Suprapubic skin (tissue), 4 donors: ENCODE data around the gene DEGS2. TPM values are rescaled to one million over a fixed set of nuclear protein-coding genes. Genes with fewer than 3 reads are reported as not detected.
A peak's percentile ranks its signal among the peaks of the same experiment; 100 is the strongest.
"Not testable (repeated sequence)": the region's sequence is repeated elsewhere in the genome, so short reads cannot be mapped to it uniquely, and the experiment has no call there.

Experiments used
- DNase-seq, 2 donors: peaks; one replicate each; pipeline ENCODE4 v3.0.0-alpha.2; 2019; ENCODE audit warnings: low spot score in 2 of 2
- H3K27ac ChIP-seq: fragments of 200-600 bp; sonication (generic); one replicate; pipeline ENCODE4 v1.5.1; 2019
- H3K27me3 ChIP-seq: fragments of 200-600 bp; sonication (generic); one replicate; pipeline ENCODE4 v1.5.1; 2019
- H3K36me3 ChIP-seq: fragments of 200-600 bp; sonication (generic); one replicate; pipeline ENCODE4 v1.5.1; 2019
- H3K4me1 ChIP-seq: fragments of 200-600 bp; sonication (generic); one replicate; pipeline ENCODE4 v1.5.1; 2019
- H3K4me3 ChIP-seq: fragments of 200-600 bp; sonication (generic); one replicate; pipeline ENCODE4 v1.5.1; 2019; ENCODE audit warnings: mild to moderate bottlenecking
- H3K9me3 ChIP-seq: fragments of 200-600 bp; sonication (generic); one replicate; pipeline ENCODE4 v1.5.1; 2019
- EP300 ChIP-seq: sonication (generic); formaldehyde crosslinking; IDR thresholded peaks from one replicate; pipeline ENCODE4 v1.6.1; 2017; ENCODE audit warnings: antibody characterized with exemption
- POLR2A ChIP-seq, 2 donors: fragments of 450-650 bp; IDR thresholded peaks; one replicate each; pipeline ENCODE4 v1.6.1; 2017; ENCODE audit warnings: antibody characterized with exemption in 2 of 2, mild to moderate bottlenecking in 2 of 2, moderate library complexity in 2 of 2
- POLR2AphosphoS5 ChIP-seq, 3 donors: sonication (generic); formaldehyde crosslinking; IDR thresholded peaks; one replicate each; pipeline ENCODE4 v1.6.1; 2017; ENCODE audit warnings: antibody characterized with exemption in 3 of 3
- WGBS: methylation state at CpG from one replicate; pipeline ENCODE4 v1.1.5; 2018; 5-methylcytosine and 5-hydroxymethylcytosine counted together
- total RNA-seq, 4 donors: library from RNA; depleted of rRNA; stranded (reverse); fragments of >200 nt; gene quantifications; one replicate each; pipeline ENCODE4 v1.1.0, GENCODE V29; 2016
- TF ChIP-seq, protein P1 (sequence below), 2 donors: fragments of 200-600 bp in 1 of 2; fragments of 450-650 bp in 1 of 2; sonication (generic) in 1 of 2; IDR thresholded peaks; one replicate each; pipeline ENCODE4 v1.5.1; 2016 to 2019; ENCODE audit warnings: antibody characterized with exemption in 2 of 2, mild to moderate bottlenecking in 1 of 2, moderate library complexity in 1 of 2

DEGS2 gene
- total RNA-seq, result 100 to 1,000 TPM in 3 of 4 donors, 10 to 100 TPM in 1; 78.9 to 130 (median 108) TPM

GRCh38 chr14:100159094-100159864 is at the start of gene DEGS2:
Gene DEGS2, minus strand, starts transcription at chr14:100159645. Its CDS starts 58 bp downstream, at chr14:100159587.
- DNase-seq, result no peak
- H3K9me3 ChIP-seq, result no peaks in the 10 kb centered on the region

GRCh38 chr14:100208136-100208535 is 48.7 kb upstream of the DEGS2 start:
- not testable (repeated sequence) for H3K27ac ChIP-seq, H3K36me3 ChIP-seq, H3K4me3 ChIP-seq, H3K4me1 ChIP-seq, DNase-seq, H3K9me3 ChIP-seq, H3K27me3 ChIP-seq
- 97% methylated on average over 11 of the region's 33 CpGs for WGBS

More at GRCh38 chr14:100159094-100159864, at the start of gene DEGS2:
- peak within 1 kb of the TSS; percentile 57 for H3K4me3 ChIP-seq
- peak within 1 kb of the TSS; percentile 80 for H3K27ac ChIP-seq
- no peaks in the 10 kb centered on the region for H3K36me3 ChIP-seq
- H3K4me1 ChIP-seq, result peaks cover 46% of the 10 kb centered on the region
- H3K27me3 ChIP-seq, result peaks cover 34% of the 10 kb centered on the region
- 3% methylated on average over 6 of the region's 94 CpGs for WGBS
- TF ChIP-seq EP300, result no peak
- TF ChIP-seq, protein P1, sequence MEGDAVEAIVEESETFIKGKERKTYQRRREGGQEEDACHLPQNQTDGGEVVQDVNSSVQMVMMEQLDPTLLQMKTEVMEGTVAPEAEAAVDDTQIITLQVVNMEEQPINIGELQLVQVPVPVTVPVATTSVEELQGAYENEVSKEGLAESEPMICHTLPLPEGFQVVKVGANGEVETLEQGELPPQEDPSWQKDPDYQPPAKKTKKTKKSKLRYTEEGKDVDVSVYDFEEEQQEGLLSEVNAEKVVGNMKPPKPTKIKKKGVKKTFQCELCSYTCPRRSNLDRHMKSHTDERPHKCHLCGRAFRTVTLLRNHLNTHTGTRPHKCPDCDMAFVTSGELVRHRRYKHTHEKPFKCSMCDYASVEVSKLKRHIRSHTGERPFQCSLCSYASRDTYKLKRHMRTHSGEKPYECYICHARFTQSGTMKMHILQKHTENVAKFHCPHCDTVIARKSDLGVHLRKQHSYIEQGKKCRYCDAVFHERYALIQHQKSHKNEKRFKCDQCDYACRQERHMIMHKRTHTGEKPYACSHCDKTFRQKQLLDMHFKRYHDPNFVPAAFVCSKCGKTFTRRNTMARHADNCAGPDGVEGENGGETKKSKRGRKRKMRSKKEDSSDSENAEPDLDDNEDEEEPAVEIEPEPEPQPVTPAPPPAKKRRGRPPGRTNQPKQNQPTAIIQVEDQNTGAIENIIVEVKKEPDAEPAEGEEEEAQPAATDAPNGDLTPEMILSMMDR (IDR thresholded peaks at IDR 0.05), result no peak
- no peak for TF ChIP-seq POLR2A (IDR thresholded peaks at IDR 0.05)
- TF ChIP-seq POLR2AphosphoS5 (IDR thresholded peaks at IDR 0.05), result no peak

DNA sequence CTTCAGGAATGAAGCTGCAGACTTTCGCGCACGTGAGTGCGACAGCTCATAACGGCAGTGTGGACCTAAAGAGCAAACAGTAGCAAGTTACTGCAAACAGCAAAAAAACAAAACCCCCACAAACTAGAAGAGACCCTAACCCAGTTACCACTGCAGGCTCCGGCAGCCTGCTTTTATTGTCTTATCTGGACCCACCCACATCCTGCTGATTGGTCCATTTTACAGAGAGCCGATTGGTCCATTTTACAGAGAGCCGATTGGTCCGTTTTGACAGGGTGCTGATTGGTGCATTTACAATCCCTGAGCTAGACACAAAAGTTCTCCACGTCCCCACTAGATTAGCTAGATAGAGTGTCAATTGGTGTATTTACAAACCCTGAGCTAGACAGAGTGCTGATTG is 48.1 kb upstream of the DEGS2 start:
- WGBS, result 91% methylated on average over 10 of the region's 10 CpGs
- not testable (repeated sequence) for H3K9me3 ChIP-seq, H3K4me3 ChIP-seq, H3K36me3 ChIP-seq, H3K27me3 ChIP-seq, H3K27ac ChIP-seq, DNase-seq, H3K4me1 ChIP-seq

GRCh38 chr14:100204835-100205167 is 45.4 kb upstream of the DEGS2 start:
- not testable (repeated sequence) for H3K27ac ChIP-seq, H3K27me3 ChIP-seq, H3K4me3 ChIP-seq, H3K9me3 ChIP-seq, DNase-seq, H3K4me1 ChIP-seq, H3K36me3 ChIP-seq
- 89% methylated on average over 7 of the region's 7 CpGs for WGBS

- TF ChIP-seq POLR2AphosphoS5 (IDR thresholded peaks at IDR 0.05), result no peak
- TF ChIP-seq, protein P1 (IDR thresholded peaks at IDR 0.05), result no peak
- TF ChIP-seq EP300, result no peak
- no peak for TF ChIP-seq POLR2A (IDR thresholded peaks at IDR 0.05)
- no peaks in the 10 kb centered on the region for H3K9me3 ChIP-seq
- 48% methylated on average over 4 of the region's 4 CpGs for WGBS
- no peak for DNase-seq
- peaks cover 3% of the 10 kb centered on the region for H3K4me1 ChIP-seq
- no peak overlapping the region for H3K4me3 ChIP-seq
- no peaks in the 10 kb centered on the region for H3K36me3 ChIP-seq
- H3K27ac ChIP-seq, result no peak overlapping the region
- H3K27me3 ChIP-seq, result no peaks in the 10 kb centered on the region
Observed at GRCh38 chr14:100203962-100204834, 44.8 kb upstream of the DEGS2 start.

- TF ChIP-seq POLR2A (IDR thresholded peaks at IDR 0.05), result no peak
- TF ChIP-seq, protein P1 (IDR thresholded peaks at IDR 0.05), result no peak
- TF ChIP-seq EP300, result no peak
- TF ChIP-seq POLR2AphosphoS5 (IDR thresholded peaks at IDR 0.05), result no peak
- Histone ChIP-seq H3K27ac (no peak overlapping the region), H3K9me3 (no peaks in the 10 kb centered on the region), H3K36me3 (no peaks in the 10 kb centered on the region), H3K27me3 (no peaks in the 10 kb centered on the region), H3K4me3 (no peak overlapping the region), H3K4me1 (peaks cover 3% of the 10 kb centered on the region)
- WGBS, result 90% methylated on average over 4 of the region's 4 CpGs
- DNase-seq, result no peak
Observed at GRCh38 chr14:100203146-100203545, 43.7 kb upstream of the DEGS2 start.
